ENCODE measurements around the gene CHST6. TPM values are rescaled to one million over a fixed set of nuclear protein-coding genes. Genes with fewer than 3 reads are reported as not detected.

Gene CHST6
- total and polyA plus RNA-seq, 10 of the 15 experiments (the other 5 are each of a cell fraction or from before 2014, with no cell fraction given), result 0.14 to 2.5 (median 0.51) TPM

- H3K79me2 ChIP-seq (ENCODE audit: control insufficient read depth, insufficient read depth, low read length), result no peaks in the 10 kb centered on the region
- H3K36me3 ChIP-seq (ENCODE audit: control insufficient read depth in 2 of 2, insufficient read depth in 2 of 2, low read length in 1 of 2), result no peaks in the 10 kb centered on the region
- ChIA-PET CTCF (interaction anchor here (0.6 to 9.1 kb wide), 18 partner anchors 8 to 293 kb away, joined by 3 to 95 read pairs (median 5); partner anchors contain the start of gene ADAT1), RAD21 (ENCODE audit: unreplicated experiment) (interaction anchor here (0.7 to 3.9 kb wide), 11 partner anchors 14 to 291 kb away, joined by 3 to 28 read pairs (median 9); partner anchors contain the start of gene ADAT1), POLR2A (interaction anchor here (0.6 to 1.6 kb wide), 2 partner anchors 43 to 58 kb away, joined by 3 to 6 read pairs; no protein-coding TSS in a partner anchor), SMC1A (ENCODE audit: uncharacterized antibody, unreplicated experiment) (interaction anchor here (0.7 to 4.1 kb wide), 14 partner anchors 8 to 331 kb away, joined by 3 to 39 read pairs (median 8); partner anchors contain the start of genes ADAT1, KARS1 and TERF2IP)
- no peaks in the 10 kb centered on the region for H4K20me1 ChIP-seq (ENCODE audit: control insufficient read depth, insufficient read depth)
- no peak for ATAC-seq
- H2AFZ ChIP-seq (ENCODE audit: control insufficient read depth, low read depth, low read length), result no peak overlapping the region
- H3K9me3 ChIP-seq (replicated peaks; ENCODE audit: control insufficient read depth, insufficient read depth, low read length), result no peaks in the 10 kb centered on the region
- in situ Hi-C loops (cut with MboI) (loop anchor here (5.0 to 25.0 kb wide), 2 partner anchors 289 to 1714 kb away; partner anchors contain the start of genes MON1B and SYCE1L), intact Hi-C loops (cut with micrococcal nuclease; ENCODE audit: unreplicated experiment) (no loop called here)
- no peak overlapping the region for H3K9ac ChIP-seq (ENCODE audit: control insufficient read depth, insufficient read depth, low read length)
- H3K27ac ChIP-seq (ENCODE audit: control insufficient read depth, insufficient read depth), result no peak overlapping the region
- no peak for DNase-seq (ENCODE audit: low read depth, low spot score)
- H3K4me2 ChIP-seq (ENCODE audit: control insufficient read depth, insufficient read depth), result no peak overlapping the region
- no peak for FAIRE-seq
- H3K4me3 ChIP-seq, result no peak overlapping the region
- H3K4me1 ChIP-seq (ENCODE audit: control insufficient read depth, insufficient read depth, low read length), result no peaks in the 10 kb centered on the region
- 82% methylated on average over 17 of the region's 17 CpGs for WGBS (ENCODE audit: insufficient coverage, insufficient replicate concordance, low lambda C conversion rate, missing lambda C conversion rate)
- no peaks in the 10 kb centered on the region; a peak in 1 of 4 replicates for H3K27me3 ChIP-seq (replicated peaks in 1 of 2; ENCODE audit: control insufficient read depth in 2 of 2, insufficient read depth in 2 of 2, low read length in 1 of 2)
- BruUV-seq (replicated peaks), result no TSS peak
- TF ChIP-seq, protein P1, sequence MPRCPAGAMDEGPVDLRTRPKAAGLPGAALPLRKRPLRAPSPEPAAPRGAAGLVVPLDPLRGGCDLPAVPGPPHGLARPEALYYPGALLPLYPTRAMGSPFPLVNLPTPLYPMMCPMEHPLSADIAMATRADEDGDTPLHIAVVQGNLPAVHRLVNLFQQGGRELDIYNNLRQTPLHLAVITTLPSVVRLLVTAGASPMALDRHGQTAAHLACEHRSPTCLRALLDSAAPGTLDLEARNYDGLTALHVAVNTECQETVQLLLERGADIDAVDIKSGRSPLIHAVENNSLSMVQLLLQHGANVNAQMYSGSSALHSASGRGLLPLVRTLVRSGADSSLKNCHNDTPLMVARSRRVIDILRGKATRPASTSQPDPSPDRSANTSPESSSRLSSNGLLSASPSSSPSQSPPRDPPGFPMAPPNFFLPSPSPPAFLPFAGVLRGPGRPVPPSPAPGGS (IDR thresholded peaks at IDR 0.05; ENCODE audit: borderline replicate concordance, insufficient read depth, low read depth, low read length, poor library complexity, severe bottlenecking), result no peak
- TF ChIP-seq HCFC1 (IDR thresholded peaks at IDR 0.05; ENCODE audit: low read length), result no peak
- TF ChIP-seq ZNF384 (IDR thresholded peaks at IDR 0.05; ENCODE audit: borderline replicate concordance, low read depth, low read length), result no peak
- no peak for TF ChIP-seq RCOR1 (conservative IDR thresholded peaks at IDR 0.05; ENCODE audit: low read depth, low read length)
- TF ChIP-seq KAT2A (conservative IDR thresholded peaks at IDR 0.05; ENCODE audit: control insufficient read depth, low read depth, low read length), result no peak
- no peak for TF ChIP-seq EP300 (IDR thresholded peaks at IDR 0.05; ENCODE audit: borderline replicate concordance in 1 of 2, control insufficient read depth in 1 of 2, low read depth in 2 of 2, low read length in 2 of 2)
- no peak for TF ChIP-seq SMAD1 (IDR thresholded peaks at IDR 0.05; ENCODE audit: low read depth, partially characterized antibody)
- TF ChIP-seq YY1 (IDR thresholded peaks at IDR 0.05; ENCODE audit: low read depth, low read length), result no peak
- TF ChIP-seq, protein P2, sequence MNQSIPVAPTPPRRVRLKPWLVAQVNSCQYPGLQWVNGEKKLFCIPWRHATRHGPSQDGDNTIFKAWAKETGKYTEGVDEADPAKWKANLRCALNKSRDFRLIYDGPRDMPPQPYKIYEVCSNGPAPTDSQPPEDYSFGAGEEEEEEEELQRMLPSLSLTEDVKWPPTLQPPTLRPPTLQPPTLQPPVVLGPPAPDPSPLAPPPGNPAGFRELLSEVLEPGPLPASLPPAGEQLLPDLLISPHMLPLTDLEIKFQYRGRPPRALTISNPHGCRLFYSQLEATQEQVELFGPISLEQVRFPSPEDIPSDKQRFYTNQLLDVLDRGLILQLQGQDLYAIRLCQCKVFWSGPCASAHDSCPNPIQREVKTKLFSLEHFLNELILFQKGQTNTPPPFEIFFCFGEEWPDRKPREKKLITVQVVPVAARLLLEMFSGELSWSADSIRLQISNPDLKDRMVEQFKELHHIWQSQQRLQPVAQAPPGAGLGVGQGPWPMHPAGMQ (IDR thresholded peaks at IDR 0.05; ENCODE audit: borderline replicate concordance), result no peak
- TF ChIP-seq, protein P3, sequence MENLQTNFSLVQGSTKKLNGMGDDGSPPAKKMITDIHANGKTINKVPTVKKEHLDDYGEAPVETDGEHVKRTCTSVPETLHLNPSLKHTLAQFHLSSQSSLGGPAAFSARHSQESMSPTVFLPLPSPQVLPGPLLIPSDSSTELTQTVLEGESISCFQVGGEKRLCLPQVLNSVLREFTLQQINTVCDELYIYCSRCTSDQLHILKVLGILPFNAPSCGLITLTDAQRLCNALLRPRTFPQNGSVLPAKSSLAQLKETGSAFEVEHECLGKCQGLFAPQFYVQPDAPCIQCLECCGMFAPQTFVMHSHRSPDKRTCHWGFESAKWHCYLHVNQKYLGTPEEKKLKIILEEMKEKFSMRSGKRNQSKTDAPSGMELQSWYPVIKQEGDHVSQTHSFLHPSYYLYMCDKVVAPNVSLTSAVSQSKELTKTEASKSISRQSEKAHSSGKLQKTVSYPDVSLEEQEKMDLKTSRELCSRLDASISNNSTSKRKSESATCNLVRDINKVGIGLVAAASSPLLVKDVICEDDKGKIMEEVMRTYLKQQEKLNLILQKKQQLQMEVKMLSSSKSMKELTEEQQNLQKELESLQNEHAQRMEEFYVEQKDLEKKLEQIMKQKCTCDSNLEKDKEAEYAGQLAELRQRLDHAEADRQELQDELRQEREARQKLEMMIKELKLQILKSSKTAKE (IDR thresholded peaks at IDR 0.05; ENCODE audit: low read depth, poor library complexity, severe bottlenecking), result no peak
- no peak for TF ChIP-seq CHD2 (IDR thresholded peaks at IDR 0.05; ENCODE audit: borderline replicate concordance, low read depth, low read length)
- no peak for TF ChIP-seq RAD51 (IDR thresholded peaks at IDR 0.05)
- TF ChIP-seq NR2C2 (IDR thresholded peaks at IDR 0.05; ENCODE audit: borderline replicate concordance, control insufficient read depth, insufficient read length, low read depth), result no peak
- no peak for TF ChIP-seq CREB1 (IDR thresholded peaks at IDR 0.05; ENCODE audit: low read depth)
These were observed 22.0 kb downstream of the CHST6 start for GRCh38 chr16:75472908-75473877.

All from GM12878 (cell line).